Measurements from ENCODE around the gene ZC3H18.

The ZC3H18 gene

DNA sequence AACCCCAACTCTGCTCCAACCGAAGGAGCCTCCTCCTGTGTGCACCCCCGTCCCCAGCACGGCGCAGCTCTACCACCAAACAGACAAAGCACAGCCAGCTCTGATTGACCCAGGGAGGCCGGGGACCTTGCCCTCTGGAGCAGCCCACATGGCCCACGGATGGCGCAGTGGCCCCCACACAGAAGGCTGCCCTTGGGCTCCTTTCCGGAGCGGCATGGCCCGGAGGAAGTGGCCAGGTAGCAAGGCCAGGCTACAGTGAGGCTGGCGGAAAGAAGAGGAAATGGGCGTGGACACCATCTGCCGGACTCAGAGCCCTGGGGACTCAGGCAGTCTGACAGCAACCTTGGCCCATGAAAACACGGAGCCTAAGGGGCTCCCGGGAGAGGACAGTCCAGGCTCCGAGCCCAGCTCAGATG, 19.9 kb upstream of the ZC3H18 start:
- Histone ChIP-seq H3K4me3 (IDR thresholded peaks at IDR 0.05; ENCODE audit: insufficient read depth, low read depth, low read length) (no peak overlapping the region), H3K36me3 (ENCODE audit: insufficient read depth) (no peaks in the 10 kb centered on the region), H4K20me1 (ENCODE audit: insufficient read depth) (no peaks in the 10 kb centered on the region), H3K27ac (no peak overlapping the region), H2AFZ (ENCODE audit: low read depth) (no peak overlapping the region), H3K9ac (no peak overlapping the region), H3K27me3 (ENCODE audit: insufficient read depth, low read depth) (peaks cover 40% of the 10 kb centered on the region), H3K79me2 (ENCODE audit: insufficient read depth, low read depth) (no peaks in the 10 kb centered on the region), H3K4me2 (no peak overlapping the region), H3K4me1 (ENCODE audit: low read depth, poor library complexity, severe bottlenecking) (peaks cover 25% of the 10 kb centered on the region)
- TF ChIP-seq, protein P1, sequence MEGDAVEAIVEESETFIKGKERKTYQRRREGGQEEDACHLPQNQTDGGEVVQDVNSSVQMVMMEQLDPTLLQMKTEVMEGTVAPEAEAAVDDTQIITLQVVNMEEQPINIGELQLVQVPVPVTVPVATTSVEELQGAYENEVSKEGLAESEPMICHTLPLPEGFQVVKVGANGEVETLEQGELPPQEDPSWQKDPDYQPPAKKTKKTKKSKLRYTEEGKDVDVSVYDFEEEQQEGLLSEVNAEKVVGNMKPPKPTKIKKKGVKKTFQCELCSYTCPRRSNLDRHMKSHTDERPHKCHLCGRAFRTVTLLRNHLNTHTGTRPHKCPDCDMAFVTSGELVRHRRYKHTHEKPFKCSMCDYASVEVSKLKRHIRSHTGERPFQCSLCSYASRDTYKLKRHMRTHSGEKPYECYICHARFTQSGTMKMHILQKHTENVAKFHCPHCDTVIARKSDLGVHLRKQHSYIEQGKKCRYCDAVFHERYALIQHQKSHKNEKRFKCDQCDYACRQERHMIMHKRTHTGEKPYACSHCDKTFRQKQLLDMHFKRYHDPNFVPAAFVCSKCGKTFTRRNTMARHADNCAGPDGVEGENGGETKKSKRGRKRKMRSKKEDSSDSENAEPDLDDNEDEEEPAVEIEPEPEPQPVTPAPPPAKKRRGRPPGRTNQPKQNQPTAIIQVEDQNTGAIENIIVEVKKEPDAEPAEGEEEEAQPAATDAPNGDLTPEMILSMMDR (conservative IDR thresholded peaks at IDR 0.05; ENCODE audit: low read depth, low read length): no peak

GRCh38 chr16:88552166-88552565, 18.0 kb upstream of the ZC3H18 start:
- H3K4me2 ChIP-seq: peak overlapping the region; percentile 67
- TF ChIP-seq, protein P1 (conservative IDR thresholded peaks at IDR 0.05; ENCODE audit: low read depth, low read length): no peak
- peaks cover 30% of the 10 kb centered on the region for H3K4me1 ChIP-seq (ENCODE audit: low read depth, poor library complexity, severe bottlenecking)

GRCh38 chr16:88552815-88553214, 17.4 kb upstream of the ZC3H18 start:
- no peaks in the 10 kb centered on the region for H4K20me1 ChIP-seq (ENCODE audit: insufficient read depth)
- H3K36me3 ChIP-seq (ENCODE audit: insufficient read depth): no peaks in the 10 kb centered on the region
- no peak overlapping the region for H3K4me3 ChIP-seq (IDR thresholded peaks at IDR 0.05; ENCODE audit: insufficient read depth, low read depth, low read length)
- peak overlapping the region; percentile 67 for H3K4me2 ChIP-seq
- H2AFZ ChIP-seq (ENCODE audit: low read depth): peak overlapping the region; percentile 58; the same call in 1 of the 2 replicates
- H3K27me3 ChIP-seq (ENCODE audit: insufficient read depth, low read depth): peaks cover 27% of the 10 kb centered on the region
- H3K9ac ChIP-seq: no peak overlapping the region
- H3K27ac ChIP-seq: peak overlapping the region; percentile 32; the same call in 1 of the 2 replicates
- peaks cover 30% of the 10 kb centered on the region for H3K4me1 ChIP-seq (ENCODE audit: low read depth, poor library complexity, severe bottlenecking)
- TF ChIP-seq, protein P1 (conservative IDR thresholded peaks at IDR 0.05; ENCODE audit: low read depth, low read length): no peak
- H3K79me2 ChIP-seq (ENCODE audit: insufficient read depth, low read depth): no peaks in the 10 kb centered on the region

More at GRCh38 chr16:88552166-88552565, 18.0 kb upstream of the ZC3H18 start:
- Histone ChIP-seq H3K36me3 (ENCODE audit: insufficient read depth) (no peaks in the 10 kb centered on the region), H2AFZ (ENCODE audit: low read depth) (no peak overlapping the region; the same call in 1 of the 2 replicates), H3K9ac (no peak overlapping the region), H4K20me1 (ENCODE audit: insufficient read depth) (no peaks in the 10 kb centered on the region), H3K27ac (peak overlapping the region; percentile 32; the same call in 1 of the 2 replicates), H3K79me2 (ENCODE audit: insufficient read depth, low read depth) (no peaks in the 10 kb centered on the region), H3K27me3 (ENCODE audit: insufficient read depth, low read depth) (peaks cover 26% of the 10 kb centered on the region), H3K4me3 (IDR thresholded peaks at IDR 0.05; ENCODE audit: insufficient read depth, low read depth, low read length) (no peak overlapping the region)

DNA sequence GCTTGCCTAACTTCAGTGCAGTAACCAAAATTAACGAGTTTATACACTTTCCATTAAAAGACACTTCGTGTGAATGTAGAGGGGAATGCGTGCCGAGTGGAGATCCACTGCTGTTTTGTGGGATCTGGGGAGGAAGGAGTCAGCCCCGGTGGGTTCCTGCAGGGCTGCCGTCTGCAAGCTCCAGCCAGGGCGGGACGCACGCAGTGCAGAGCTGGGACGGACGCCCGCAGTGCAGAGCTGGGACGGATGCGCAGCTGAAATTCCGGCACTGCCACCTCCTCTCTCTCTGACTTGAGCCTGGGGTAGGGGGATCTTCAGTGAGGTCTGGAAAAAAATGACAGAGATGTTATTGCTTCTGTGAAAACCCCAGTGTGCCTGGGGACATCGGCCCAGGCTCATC, 16.5 kb upstream of the ZC3H18 start:
- Histone ChIP-seq H3K4me3 (IDR thresholded peaks at IDR 0.05; ENCODE audit: insufficient read depth, low read depth, low read length) (no peak overlapping the region), H3K9ac (no peak overlapping the region)

More for the DNA sequence above, 16.5 kb upstream of the ZC3H18 start:
- Histone ChIP-seq H3K27ac (no peak overlapping the region), H2AFZ (ENCODE audit: low read depth) (no peak overlapping the region), H3K79me2 (ENCODE audit: insufficient read depth, low read depth) (no peaks in the 10 kb centered on the region), H3K4me1 (ENCODE audit: low read depth, poor library complexity, severe bottlenecking) (peaks cover 30% of the 10 kb centered on the region), H3K4me2 (peak overlapping the region; percentile 10; the same call in 1 of the 2 replicates), H4K20me1 (ENCODE audit: insufficient read depth) (no peaks in the 10 kb centered on the region), H3K36me3 (ENCODE audit: insufficient read depth) (no peaks in the 10 kb centered on the region), H3K27me3 (ENCODE audit: insufficient read depth, low read depth) (peaks cover 22% of the 10 kb centered on the region; the same call in 1 of the 2 replicates)
- TF ChIP-seq, protein P1 (conservative IDR thresholded peaks at IDR 0.05; ENCODE audit: low read depth, low read length): no peak

Data from KMS-11 (cell line).